Lung (tissue), 12 donors: Measurements from ENCODE around the gene TJP1. TPM values are rescaled to one million over a fixed set of nuclear protein-coding genes. Genes with fewer than 3 reads are reported as not detected.
"Not testable (repeated sequence)": the region's sequence is repeated elsewhere in the genome, so short reads cannot be mapped to it uniquely, and the experiment has no call there.

Experiments
- ATAC-seq: fragments of 200-7000 bp; cut with Tn5 transposase; one replicate; pipeline ENCODE4 v1.9.1; 2020; ENCODE audit warnings: moderate number of reproducible peaks; ENCODE audit not compliant: insufficient read depth, low FRiP score
- DNase-seq, 3 donors: peaks; one replicate each; pipeline ENCODE4 v3.0.0-alpha.2; 2013 to 2017
- H3K27ac ChIP-seq, 2 donors: one replicate each; pipeline ENCODE4 v1.5.1; 2013; ENCODE audit warnings: mild to moderate bottlenecking in 2 of 2, moderate library complexity in 2 of 2, control low read depth in 1 of 2, inconsistent platforms in 1 of 2, low read depth in 1 of 2, low read length in 1 of 2
- H3K27me3 ChIP-seq, 3 donors: one replicate each; pipeline ENCODE4 v1.5.1; 2013; ENCODE audit warnings: low read length in 2 of 3; ENCODE audit not compliant: control insufficient read depth in 3 of 3, insufficient read depth in 3 of 3
- H3K36me3 ChIP-seq, 4 donors: one replicate each; pipeline ENCODE4 v1.5.1; 2013; ENCODE audit warnings: low read length in 4 of 4, mild to moderate bottlenecking in 1 of 4, moderate library complexity in 1 of 4; ENCODE audit not compliant: control insufficient read depth in 4 of 4, insufficient read depth in 4 of 4
- H3K4me1 ChIP-seq, 5 donors: one replicate each; pipeline ENCODE4 v1.5.1; 2013; ENCODE audit warnings: low read length in 5 of 5, mild to moderate bottlenecking in 2 of 5, moderate library complexity in 1 of 5; ENCODE audit not compliant: control insufficient read depth in 5 of 5, insufficient read depth in 5 of 5
- H3K4me3 ChIP-seq: one replicate; pipeline ENCODE4 v1.5.1; 2013; ENCODE audit warnings: mild to moderate bottlenecking, control low read depth, moderate library complexity
- H3K9ac ChIP-seq, 2 donors: one replicate each; pipeline ENCODE4 v1.5.1; 2013; ENCODE audit warnings: low read length in 2 of 2, control low read depth in 1 of 2; ENCODE audit not compliant: insufficient read depth in 1 of 2
- H3K9me3 ChIP-seq, 4 donors: one replicate each; pipeline ENCODE4 v1.5.1; 2013; ENCODE audit warnings: low read length in 3 of 4, mild to moderate bottlenecking in 1 of 4, moderate library complexity in 1 of 4; ENCODE audit not compliant: control insufficient read depth in 4 of 4, insufficient read depth in 3 of 4
- WGBS, 2 donors: extraction: QIAGEN DNeasy Blood & Tissue Kit; methylation state at CpG; one replicate each; pipeline ENCODE4 v1.1.7; 2013; 5-methylcytosine and 5-hydroxymethylcytosine counted together
- polyA plus RNA-seq, 2 donors: library from polyadenylated mRNA; stranded (reverse); fragments of 200-250 nt; gene quantifications; one replicate each; pipeline ENCODE4 v1.2.1, GENCODE V29; 2013
- total RNA-seq, 2 donors: library from RNA; depleted of rRNA in 1 of 2; stranded (reverse); fragments of >200 nt in 1 of 2; gene quantifications; one replicate each; pipeline ENCODE4 v1.2.1, GENCODE V29; 2014 to 2021
- TF ChIP-seq, protein P1 (sequence below): IDR thresholded peaks from 2 replicates; pipeline ENCODE4 v1.5.1; 2012; ENCODE audit warnings: mild to moderate bottlenecking; ENCODE audit errors: control extremely low read depth, extremely low read depth
- donor health status: control.
- donor health status: control.
- donor health status: Bipolar disorder and iron deficiency.
- donor health status: healthy.
- donor health status: DM: yes; HTN: yes; CAD: no.

Gene TJP1
- total and polyA plus RNA-seq, 4 donors: 20.6 to 211 (median 53.8) TPM

DNA sequence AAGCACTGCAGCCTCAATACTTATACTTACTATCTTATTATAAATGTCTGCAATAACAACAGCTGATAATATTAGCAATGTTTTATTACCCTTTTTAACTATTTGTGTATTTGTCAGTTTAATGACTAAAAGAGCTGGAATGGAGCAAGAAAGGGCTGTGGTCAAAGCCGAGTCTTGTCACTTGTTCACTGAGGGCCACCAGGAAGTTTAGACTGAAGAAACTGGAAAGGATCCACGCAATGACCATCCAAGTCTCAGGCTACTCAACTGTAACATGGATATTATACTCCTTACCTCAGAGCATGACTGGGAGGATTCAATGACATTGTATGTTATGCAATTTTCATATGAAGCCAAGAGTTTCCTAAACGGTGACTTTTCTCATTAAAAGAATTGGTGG lies 90.4 kb downstream of the TJP1 start:
- ATAC-seq: no peak
- Histone ChIP-seq H3K4me3 (no peak overlapping the region), H3K27ac (no peak overlapping the region), H3K27me3 (no peaks in the 10 kb centered on the region), H3K36me3 (peaks cover 15 to 44% (median 25%) of the 10 kb centered on the region in 4 donors), H3K9me3 (no peaks in the 10 kb centered on the region), H3K9ac (no peak overlapping the region), H3K4me1 (peaks cover 0 to 7% (median 0%) of the 10 kb centered on the region in 5 donors)
- no peak for DNase-seq
- TF ChIP-seq, protein P1, sequence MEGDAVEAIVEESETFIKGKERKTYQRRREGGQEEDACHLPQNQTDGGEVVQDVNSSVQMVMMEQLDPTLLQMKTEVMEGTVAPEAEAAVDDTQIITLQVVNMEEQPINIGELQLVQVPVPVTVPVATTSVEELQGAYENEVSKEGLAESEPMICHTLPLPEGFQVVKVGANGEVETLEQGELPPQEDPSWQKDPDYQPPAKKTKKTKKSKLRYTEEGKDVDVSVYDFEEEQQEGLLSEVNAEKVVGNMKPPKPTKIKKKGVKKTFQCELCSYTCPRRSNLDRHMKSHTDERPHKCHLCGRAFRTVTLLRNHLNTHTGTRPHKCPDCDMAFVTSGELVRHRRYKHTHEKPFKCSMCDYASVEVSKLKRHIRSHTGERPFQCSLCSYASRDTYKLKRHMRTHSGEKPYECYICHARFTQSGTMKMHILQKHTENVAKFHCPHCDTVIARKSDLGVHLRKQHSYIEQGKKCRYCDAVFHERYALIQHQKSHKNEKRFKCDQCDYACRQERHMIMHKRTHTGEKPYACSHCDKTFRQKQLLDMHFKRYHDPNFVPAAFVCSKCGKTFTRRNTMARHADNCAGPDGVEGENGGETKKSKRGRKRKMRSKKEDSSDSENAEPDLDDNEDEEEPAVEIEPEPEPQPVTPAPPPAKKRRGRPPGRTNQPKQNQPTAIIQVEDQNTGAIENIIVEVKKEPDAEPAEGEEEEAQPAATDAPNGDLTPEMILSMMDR: no peak
- 74 to 79% methylated on average over 3 of the region's 3 CpGs for WGBS, 2 donors

DNA sequence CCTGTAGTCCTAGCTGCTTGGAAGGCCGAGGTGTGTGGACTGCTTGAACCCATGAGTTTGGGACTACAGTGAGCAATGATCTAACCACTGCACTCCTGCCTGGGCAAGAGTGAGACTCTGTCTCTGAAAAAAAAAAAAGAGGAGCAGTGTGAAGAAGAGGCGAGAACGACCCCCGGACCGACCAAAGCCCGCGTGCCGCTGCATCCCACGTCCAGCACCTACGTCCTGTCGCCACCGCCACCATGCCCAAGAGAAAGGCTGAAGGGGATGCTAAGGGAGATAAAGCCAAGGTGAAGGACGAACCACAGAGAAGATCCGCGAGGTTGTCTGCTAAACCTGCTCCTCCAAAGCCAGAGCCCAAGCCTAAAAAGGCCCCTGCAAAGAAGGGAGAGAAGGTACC lies 91.8 kb downstream of the TJP1 start:
- 95% methylated on average over 15 of the region's 15 CpGs for WGBS, 2 donors
- peaks cover 18 to 39% (median 27%) of the 10 kb centered on the region in 4 donors for H3K36me3 ChIP-seq
- not testable (repeated sequence) for H3K9ac ChIP-seq, H3K4me3 ChIP-seq, H3K27me3 ChIP-seq, ATAC-seq, H3K9me3 ChIP-seq, H3K4me1 ChIP-seq, DNase-seq, H3K27ac ChIP-seq

- Histone ChIP-seq H3K9ac (no peak overlapping the region), H3K4me1 (no peaks in the 10 kb centered on the region), H3K9me3 (no peaks in the 10 kb centered on the region), H3K36me3 (peaks cover 21 to 44% (median 33%) of the 10 kb centered on the region in 4 donors), H3K4me3 (no peak overlapping the region), H3K27ac (no peak overlapping the region), H3K27me3 (no peaks in the 10 kb centered on the region)
- ATAC-seq (no peak), DNase-seq (no peak)
- WGBS, 2 donors: 72 to 76% methylated on average over 2 of the region's 2 CpGs
- TF ChIP-seq, protein P1: no peak
Observed at GRCh38 chr15:29728418-29728817, 93.8 kb downstream of the TJP1 start.

DNA sequence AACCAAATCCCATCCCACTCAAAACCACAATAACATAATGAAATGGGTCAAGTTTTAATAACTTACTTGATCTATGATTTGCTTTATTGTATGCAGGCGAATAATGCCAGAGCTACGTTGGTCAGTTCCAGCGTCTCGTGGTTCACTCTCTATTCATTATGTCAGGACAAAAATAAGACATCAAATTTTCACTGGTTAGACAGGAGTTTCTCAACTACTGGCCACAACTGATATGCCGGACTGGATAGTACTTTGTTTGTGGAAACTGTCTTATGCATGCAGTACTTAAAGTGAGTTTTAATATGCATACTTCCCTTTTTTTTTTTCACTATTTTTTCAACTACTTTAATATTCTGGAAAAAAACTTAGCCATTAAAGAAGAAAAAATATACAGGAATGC lies 94.4 kb downstream of the TJP1 start:
- Histone ChIP-seq H3K27ac (no peak overlapping the region), H3K27me3 (no peaks in the 10 kb centered on the region), H3K36me3 (peaks cover 25 to 44% (median 36%) of the 10 kb centered on the region in 4 donors), H3K9me3 (peaks cover 0 to 4% (median under 1%) of the 10 kb centered on the region in 4 donors), H3K9ac (no peak overlapping the region), H3K4me3 (no peak overlapping the region), H3K4me1 (no peaks in the 10 kb centered on the region)
- TF ChIP-seq, protein P1: no peak
- 88 to 94% methylated on average over 5 of the region's 5 CpGs for WGBS, 2 donors
- ATAC-seq (no peak), DNase-seq (no peak)
